Measurements from ENCODE around the gene ACOXL. TPM values are rescaled to one million over a fixed set of nuclear protein-coding genes. Genes with fewer than 3 reads are reported as not detected.

ACOXL gene
- total and polyA plus RNA-seq, 9 of the 15 experiments (the other 6 are each of a cell fraction or from before 2014, with no cell fraction given), result 0.31 to 0.56 TPM; not detected in 7

DNA sequence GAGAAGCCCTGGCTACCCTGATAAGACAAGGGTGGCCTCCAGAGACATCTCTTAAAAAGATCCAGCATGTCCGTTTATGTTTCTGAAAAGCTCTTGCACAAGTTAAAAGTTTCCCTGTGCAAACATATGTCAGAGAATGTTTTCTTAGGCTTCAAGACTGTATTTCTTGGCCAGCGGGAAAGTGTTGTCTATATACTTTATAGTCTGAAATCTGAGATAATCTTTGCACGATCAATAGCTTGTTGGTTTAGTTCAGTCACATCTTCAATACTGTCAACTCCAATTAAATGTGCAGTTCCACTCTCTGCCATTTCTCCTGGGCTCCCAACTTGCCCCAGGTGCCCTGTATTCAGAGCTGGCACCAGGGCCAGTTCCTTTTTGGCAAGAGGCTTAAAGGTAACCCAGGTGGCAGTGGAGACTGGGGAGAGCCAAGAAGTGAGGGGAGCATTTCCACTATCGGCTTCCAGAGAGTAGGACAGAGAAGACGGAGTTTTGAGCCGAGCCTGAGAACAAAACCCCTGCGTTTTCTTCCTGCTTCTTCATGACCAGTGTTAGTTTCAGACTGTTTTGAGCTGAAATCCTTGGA, 64.4 kb downstream of the ACOXL start:
- Histone ChIP-seq H3K9me1 (ENCODE audit: control insufficient read depth, insufficient read depth, low read length) (no peaks in the 10 kb centered on the region), H3K79me2 (ENCODE audit: control insufficient read depth, insufficient read depth, low read length) (no peaks in the 10 kb centered on the region), H3K27me3 (ENCODE audit: control insufficient read depth in 2 of 2, insufficient read depth in 2 of 2, low read length in 2 of 2) (peaks cover 31 to 60% of the 10 kb centered on the region in 2 experiments), H3K27ac (ENCODE audit: extremely low read depth, low read depth, low read length) (no peak overlapping the region), H3K36me3 (ENCODE audit: control insufficient read depth, insufficient read depth, low read length) (no peaks in the 10 kb centered on the region), H3K9ac (ENCODE audit: insufficient read depth in 1 of 2, low read depth in 2 of 2, low read length in 2 of 2) (no peak overlapping the region), H2AFZ (ENCODE audit: low read depth, low read length) (no peak overlapping the region), H3K9me3 (replicated peaks; ENCODE audit: control insufficient read depth, insufficient read depth, low read depth, low read length) (peaks cover 4% of the 10 kb centered on the region; the same call in 1 of the 2 replicates), H3K4me2 (ENCODE audit: insufficient read depth, low read length) (no peak overlapping the region), H3K4me3 (no peak overlapping the region), H4K20me1 (replicated peaks; ENCODE audit: control insufficient read depth, insufficient read depth, low read length) (0 out of 2 replicates have a peak, but pooled peaks cover 6% of the 10 kb centered on the region), H3K4me1 (replicated peaks in 1 of 2; ENCODE audit: control insufficient read depth in 2 of 2, insufficient read depth in 2 of 2, low read length in 2 of 2) (no peaks in the 10 kb centered on the region)
- WGBS (ENCODE audit: insufficient coverage, low coverage, missing lambda C conversion rate), result 2% methylated on average over 7 of the region's 7 CpGs
- TF ChIP-seq ZNF644 (tag; IDR thresholded peaks at IDR 0.05; ENCODE audit: low read depth) (no peak), MED1 (CRISPR knock-in tag; IDR thresholded peaks at IDR 0.05; ENCODE audit: borderline replicate concordance) (no peak), NBN (IDR thresholded peaks at IDR 0.05; ENCODE audit: low read depth) (no peak)
- CTCF ChIA-PET (ENCODE audit: low intra/inter-chr PET ratio), result no interaction called here
- POLR2A ChIA-PET, result interaction anchor here (0.8 kb wide), 1 partner anchor 13 kb away, joined by 4 read pairs; no protein-coding TSS in a partner anchor
- in situ Hi-C loops (cut with MboI) (no loop called here), intact Hi-C loops (cut with micrococcal nuclease) (no loop called here)
- BruUV-seq (replicated peaks), result no TSS peak
- DNase-seq (ENCODE audit: extremely low read depth in 1 of 4, low spot score in 3 of 4), result no peak
- no peak for FAIRE-seq
- ATAC-seq, result no peak

DNA sequence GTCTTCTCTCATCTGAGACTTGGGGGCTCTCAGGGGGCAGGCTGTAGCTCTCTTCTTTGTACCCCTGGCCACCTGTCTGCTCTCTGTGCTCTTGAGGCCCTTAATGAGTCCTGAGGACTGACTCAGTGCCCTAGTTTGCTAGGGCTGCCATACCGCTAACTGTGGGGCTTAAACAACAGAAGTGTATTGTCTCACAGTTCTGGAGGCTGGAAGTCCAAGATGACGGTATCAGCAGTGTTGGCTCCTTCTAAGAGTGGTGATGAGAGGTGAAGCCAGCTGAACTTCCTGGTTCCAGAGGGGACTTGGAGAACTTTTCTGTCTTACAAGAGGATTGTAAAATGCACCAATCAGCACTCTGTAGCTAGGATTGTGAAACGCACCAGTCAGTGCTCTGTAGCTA, 67.0 kb downstream of the ACOXL start:
- Histone ChIP-seq H3K9ac (ENCODE audit: insufficient read depth in 1 of 2, low read depth in 2 of 2, low read length in 2 of 2) (no peak overlapping the region), H3K36me3 (ENCODE audit: control insufficient read depth, insufficient read depth, low read length) (no peaks in the 10 kb centered on the region), H3K4me1 (replicated peaks in 1 of 2; ENCODE audit: control insufficient read depth in 2 of 2, insufficient read depth in 2 of 2, low read length in 2 of 2) (no peaks in the 10 kb centered on the region), H3K79me2 (ENCODE audit: control insufficient read depth, insufficient read depth, low read length) (no peaks in the 10 kb centered on the region), H3K9me1 (ENCODE audit: control insufficient read depth, insufficient read depth, low read length) (no peaks in the 10 kb centered on the region), H3K4me2 (ENCODE audit: insufficient read depth, low read length) (no peak overlapping the region), H3K9me3 (replicated peaks; ENCODE audit: control insufficient read depth, insufficient read depth, low read depth, low read length) (peaks cover 4% of the 10 kb centered on the region; the same call in 1 of the 2 replicates), H2AFZ (ENCODE audit: low read depth, low read length) (no peak overlapping the region), H3K27me3 (ENCODE audit: control insufficient read depth in 2 of 2, insufficient read depth in 2 of 2, low read length in 2 of 2) (peaks cover 26 to 53% of the 10 kb centered on the region in 2 experiments), H3K27ac (ENCODE audit: extremely low read depth, low read depth, low read length) (no peak overlapping the region), H4K20me1 (replicated peaks; ENCODE audit: control insufficient read depth, insufficient read depth, low read length) (no peaks in the 10 kb centered on the region), H3K4me3 (no peak overlapping the region)
- in situ Hi-C loops (cut with MboI) (no loop called here), intact Hi-C loops (cut with micrococcal nuclease) (no loop called here)
- DNase-seq (ENCODE audit: extremely low read depth in 1 of 4, low spot score in 3 of 4) (no peak), FAIRE-seq (no peak), ATAC-seq (no peak)
- 0% methylated on average over 2 of the region's 3 CpGs for WGBS (ENCODE audit: insufficient coverage, low coverage, missing lambda C conversion rate)
- ChIA-PET CTCF (ENCODE audit: low intra/inter-chr PET ratio) (no interaction called here), POLR2A (no interaction called here)
- BruUV-seq (replicated peaks), result no TSS peak
- TF ChIP-seq, protein P1, sequence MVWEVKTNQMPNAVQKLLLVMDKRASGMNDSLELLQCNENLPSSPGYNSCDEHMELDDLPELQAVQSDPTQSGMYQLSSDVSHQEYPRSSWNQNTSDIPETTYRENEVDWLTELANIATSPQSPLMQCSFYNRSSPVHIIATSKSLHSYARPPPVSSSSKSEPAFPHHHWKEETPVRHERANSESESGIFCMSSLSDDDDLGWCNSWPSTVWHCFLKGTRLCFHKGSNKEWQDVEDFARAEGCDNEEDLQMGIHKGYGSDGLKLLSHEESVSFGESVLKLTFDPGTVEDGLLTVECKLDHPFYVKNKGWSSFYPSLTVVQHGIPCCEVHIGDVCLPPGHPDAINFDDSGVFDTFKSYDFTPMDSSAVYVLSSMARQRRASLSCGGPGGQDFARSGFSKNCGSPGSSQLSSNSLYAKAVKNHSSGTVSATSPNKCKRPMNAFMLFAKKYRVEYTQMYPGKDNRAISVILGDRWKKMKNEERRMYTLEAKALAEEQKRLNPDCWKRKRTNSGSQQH (CRISPR knock-in tag; IDR thresholded peaks at IDR 0.05), result no peak
- TF ChIP-seq PHF8 (IDR thresholded peaks at IDR 0.05; ENCODE audit: borderline replicate concordance, low read length) (no peak), MTA2 (IDR thresholded peaks at IDR 0.05; ENCODE audit: low read depth) (no peak), NCOA6 (IDR thresholded peaks at IDR 0.05) (no peak), E2F1 (CRISPR knock-in tag; IDR thresholded peaks at IDR 0.05) (no peak), XRCC3 (IDR thresholded peaks at IDR 0.05) (no peak), TAF9B (IDR thresholded peaks at IDR 0.05; ENCODE audit: partially characterized antibody) (no peak), CBX2 (IDR thresholded peaks at IDR 0.05; ENCODE audit: insufficient read depth, low read length, poor library complexity, severe bottlenecking) (no peak), MCM3 (IDR thresholded peaks at IDR 0.05) (no peak)
- TF ChIP-seq, protein P2, sequence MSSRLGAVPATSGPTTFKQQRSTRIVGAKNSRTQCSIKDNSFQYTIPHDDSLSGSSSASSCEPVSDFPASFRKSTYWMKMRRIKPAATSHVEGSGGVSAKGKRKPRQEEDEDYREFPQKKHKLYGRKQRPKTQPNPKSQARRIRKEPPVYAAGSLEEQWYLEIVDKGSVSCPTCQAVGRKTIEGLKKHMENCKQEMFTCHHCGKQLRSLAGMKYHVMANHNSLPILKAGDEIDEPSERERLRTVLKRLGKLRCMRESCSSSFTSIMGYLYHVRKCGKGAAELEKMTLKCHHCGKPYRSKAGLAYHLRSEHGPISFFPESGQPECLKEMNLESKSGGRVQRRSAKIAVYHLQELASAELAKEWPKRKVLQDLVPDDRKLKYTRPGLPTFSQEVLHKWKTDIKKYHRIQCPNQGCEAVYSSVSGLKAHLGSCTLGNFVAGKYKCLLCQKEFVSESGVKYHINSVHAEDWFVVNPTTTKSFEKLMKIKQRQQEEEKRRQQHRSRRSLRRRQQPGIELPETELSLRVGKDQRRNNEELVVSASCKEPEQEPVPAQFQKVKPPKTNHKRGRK (tag; IDR thresholded peaks at IDR 0.05), result no peak

Measured in K562 (cell line).